ENCODE results near the gene PIAS4.

DNA sequence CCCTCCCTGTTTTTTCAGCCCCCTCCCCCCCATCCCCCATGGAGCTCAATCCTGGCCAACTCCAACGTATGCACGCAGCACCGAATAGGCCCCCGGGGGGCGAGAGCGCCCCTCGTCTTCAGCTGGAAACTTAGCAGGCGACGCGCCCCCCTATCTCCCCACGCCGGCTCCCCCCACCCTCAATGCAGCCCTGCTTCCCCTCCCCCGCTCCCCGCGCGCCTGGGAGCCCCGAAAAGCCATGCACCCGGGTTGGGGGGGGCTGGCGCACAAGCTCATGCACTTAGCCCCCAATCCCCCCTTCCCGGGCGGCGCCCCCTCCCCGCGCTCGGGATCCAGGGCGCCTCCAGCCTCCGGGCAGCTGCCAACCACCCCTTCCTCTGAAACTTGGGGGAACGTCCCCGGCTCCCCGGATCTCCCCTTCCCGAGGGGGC lies 58.7 kb downstream of the PIAS4 start:
- no peak for TF ChIP-seq PAX8 (IDR thresholded peaks at IDR 0.05)
- no peak for TF ChIP-seq REST (IDR thresholded peaks at IDR 0.05; ENCODE audit: low read depth, low read length)
- TF ChIP-seq RBBP5 (conservative IDR thresholded peaks at IDR 0.05), result no peak
- no peak for TF ChIP-seq POLR2A (IDR thresholded peaks at IDR 0.05; ENCODE audit: low read depth, low read length)
- TF ChIP-seq, protein P1, sequence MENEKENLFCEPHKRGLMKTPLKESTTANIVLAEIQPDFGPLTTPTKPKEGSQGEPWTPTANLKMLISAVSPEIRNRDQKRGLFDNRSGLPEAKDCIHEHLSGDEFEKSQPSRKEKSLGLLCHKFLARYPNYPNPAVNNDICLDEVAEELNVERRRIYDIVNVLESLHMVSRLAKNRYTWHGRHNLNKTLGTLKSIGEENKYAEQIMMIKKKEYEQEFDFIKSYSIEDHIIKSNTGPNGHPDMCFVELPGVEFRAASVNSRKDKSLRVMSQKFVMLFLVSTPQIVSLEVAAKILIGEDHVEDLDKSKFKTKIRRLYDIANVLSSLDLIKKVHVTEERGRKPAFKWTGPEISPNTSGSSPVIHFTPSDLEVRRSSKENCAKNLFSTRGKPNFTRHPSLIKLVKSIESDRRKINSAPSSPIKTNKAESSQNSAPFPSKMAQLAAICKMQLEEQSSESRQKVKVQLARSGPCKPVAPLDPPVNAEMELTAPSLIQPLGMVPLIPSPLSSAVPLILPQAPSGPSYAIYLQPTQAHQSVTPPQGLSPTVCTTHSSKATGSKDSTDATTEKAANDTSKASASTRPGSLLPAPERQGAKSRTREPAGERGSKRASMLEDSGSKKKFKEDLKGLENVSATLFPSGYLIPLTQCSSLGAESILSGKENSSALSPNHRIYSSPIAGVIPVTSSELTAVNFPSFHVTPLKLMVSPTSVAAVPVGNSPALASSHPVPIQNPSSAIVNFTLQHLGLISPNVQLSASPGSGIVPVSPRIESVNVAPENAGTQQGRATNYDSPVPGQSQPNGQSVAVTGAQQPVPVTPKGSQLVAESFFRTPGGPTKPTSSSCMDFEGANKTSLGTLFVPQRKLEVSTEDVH (IDR thresholded peaks at IDR 0.05; ENCODE audit: low read depth, partially characterized antibody), result no peak
